Spleen (tissue), 11 donors: ENCODE measurements around the gene OGT. TPM values are rescaled to one million over a fixed set of nuclear protein-coding genes. Genes with fewer than 3 reads are reported as not detected.
"Not testable (repeated sequence)": the region's sequence is repeated elsewhere in the genome, so short reads cannot be mapped to it uniquely, and the experiment has no call there.

Source experiments
- DNase-seq: peaks from one replicate; pipeline ENCODE4 v3.0.0-alpha.2; 2020
- H3K27ac ChIP-seq, 8 donors: fragments of 200-600 bp; sonication (generic) in 7 of 8; 1 replicate in 4 of 8; 2 replicates in 4 of 8; pipeline versions ENCODE4 v1.5.0 to v1.8.0; 2016 to 2021; ENCODE audit warnings: inconsistent platforms in 4 of 8, mild to moderate bottlenecking in 4 of 8, moderate library complexity in 1 of 8
- H3K27me3 ChIP-seq, 7 donors: fragments of 200-600 bp; sonication (generic) in 6 of 7; replicated peaks in 1 of 7; 1 replicate in 4 of 7; 2 replicates in 3 of 7; pipeline versions ENCODE4 v1.5.0 to v1.8.0; 2016 to 2021; ENCODE audit warnings: inconsistent platforms in 3 of 7, mild to moderate bottlenecking in 1 of 7
- H3K36me3 ChIP-seq, 6 donors: fragments of 200-600 bp; sonication (generic) in 5 of 6; 1 replicate in 4 of 6; 2 replicates in 2 of 6; pipeline versions ENCODE4 v1.5.0 to v1.8.0; 2016 to 2021; ENCODE audit warnings: inconsistent platforms in 2 of 6
- H3K4me1 ChIP-seq, 6 donors: fragments of 200-600 bp; sonication (generic) in 5 of 6; 1 replicate in 3 of 6; 2 replicates in 3 of 6; pipeline versions ENCODE4 v1.5.0 to v1.8.0; 2016 to 2021; ENCODE audit warnings: inconsistent platforms in 3 of 6
- H3K4me3 ChIP-seq, 8 donors: fragments of 200-600 bp; sonication (generic) in 7 of 8; 1 replicate in 4 of 8; 2 replicates in 4 of 8; pipeline versions ENCODE4 v1.5.0 to v1.8.0; 2016 to 2021; ENCODE audit warnings: inconsistent platforms in 4 of 8, mild to moderate bottlenecking in 4 of 8, moderate library complexity in 2 of 8
- H3K9me3 ChIP-seq, 8 donors: fragments of 200-600 bp; sonication (generic) in 7 of 8; 1 replicate in 4 of 8; 2 replicates in 4 of 8; pipeline versions ENCODE4 v1.5.0 to v1.8.0; 2016 to 2021; ENCODE audit warnings: inconsistent platforms in 4 of 8
- POLR2A ChIP-seq, 3 donors: fragments of 450-650 bp; IDR thresholded peaks; one replicate each; pipeline ENCODE4 v1.5.1; 2017; ENCODE audit warnings: antibody characterized with exemption in 3 of 3, mild to moderate bottlenecking in 1 of 3
- POLR2AphosphoS5 ChIP-seq, 3 donors: sonication (generic); formaldehyde crosslinking; IDR thresholded peaks; one replicate each; pipeline ENCODE4 v1.5.1; 2017; ENCODE audit warnings: antibody characterized with exemption in 3 of 3
- whole genome bisulfite sequencing, 5 donors: extraction: QIAGEN DNeasy Blood & Tissue Kit in 3 of 5; methylation state at CpG; one replicate each; pipeline versions ENCODE4 v1.1.5 to v1.1.7; 2013 to 2018; 5-methylcytosine and 5-hydroxymethylcytosine counted together
- intact Hi-C: fragments of 100-400 bp; cut with DNase I; formaldehyde crosslinking; loops from one replicate; pipeline ENCODE4 v1.15.0; 2023; ENCODE audit warnings: low total_unique reads
- polyA plus RNA-seq, 3 donors: library from polyadenylated mRNA; stranded (reverse); fragments of 200-250 nt; gene quantifications; one replicate each; pipeline ENCODE4 v1.2.1, GENCODE V29; 2013
- total RNA-seq, 7 donors: library from RNA; depleted of rRNA in 3 of 7; stranded (reverse); fragments of >200 nt in 3 of 7; fragmentation: NEBNext Ultra II Directional in 4 of 7; extraction: Animal tissue kit (Norgen Biotek cat#: 25700) in 4 of 7; gene quantifications; one replicate each; pipeline versions ENCODE4 v1.1.0 to v1.2.1, GENCODE V29; 2016 to 2021
- TF ChIP-seq, protein P1 (sequence below), 11 experiments: fragments of 200-600 bp in 7 of 11; fragments of 450-650 bp in 4 of 11; sonication (generic) in 4 of 11; IDR thresholded peaks in 8 of 11; conservative IDR thresholded peaks in 3 of 11; 1 replicate in 7 of 11; 2 replicates in 4 of 11; pipeline versions ENCODE4 v1.4.0 to v1.8.0; 2016 to 2021; ENCODE audit warnings: antibody characterized with exemption in 11 of 11, inconsistent platforms in 4 of 11, mild to moderate bottlenecking in 1 of 11
- donor health status: healthy with polysubstance abuse.
- donor health status: DM: no; HTN: no; CAD: no; lungs with moderate emphysema.
- donor health status: DM: no; HTN: no; CAD: no.
- donor health status: Bipolar disorder and iron deficiency.
- donor health status: healthy.
- donor health status: DM: no; HTN: no; CAD: no.
- donor health status: DM: yes; HTN: yes; CAD: no.

Gene OGT
- total and polyA plus RNA-seq, 10 donors, result 76.8 to 393 (median 233) TPM

DNA sequence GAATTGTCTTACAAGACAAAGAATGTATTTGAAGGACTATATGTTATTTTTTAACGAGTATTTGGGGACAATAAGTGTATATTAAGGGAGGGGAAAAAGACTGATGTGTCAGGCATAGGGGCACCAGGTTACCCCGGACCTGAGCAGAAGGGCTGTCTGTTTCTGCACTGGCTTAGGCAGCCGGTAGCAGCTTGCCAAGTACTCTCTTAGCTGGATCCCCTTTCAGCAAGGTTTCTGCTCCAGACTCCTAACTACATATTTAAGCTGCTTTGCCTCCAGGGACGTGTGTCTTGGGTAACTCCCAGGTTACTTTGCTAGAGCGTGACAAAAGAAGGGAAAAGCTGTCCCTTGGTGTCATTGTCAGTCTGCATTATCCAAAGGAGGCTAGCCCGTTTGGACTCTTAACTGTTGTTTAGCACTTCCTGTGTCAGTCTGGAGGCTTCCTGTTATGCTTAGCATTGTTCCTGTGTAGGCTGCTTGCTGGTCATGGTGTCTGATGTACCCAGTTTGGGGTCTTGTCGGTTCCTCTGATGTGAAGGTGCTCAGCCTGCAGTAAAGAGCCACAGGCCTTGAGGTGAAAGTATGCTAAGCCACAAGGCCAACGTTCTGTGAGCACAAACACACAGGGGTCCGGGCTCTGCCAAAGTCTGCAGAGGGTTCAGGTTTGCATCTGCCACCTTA is 73.8 kb downstream of the OGT start:
- Histone ChIP-seq H3K27me3 (no peaks in the 10 kb centered on the region), H3K27ac (peak overlapping the region in 5 of 8 donors; percentile 7 to 72 (median 44)), H3K4me3 (no peak overlapping the region), H3K36me3 (peaks cover 0 to 95% (median 20%) of the 10 kb centered on the region in 6 donors), H3K4me1 (peaks cover 5 to 36% (median 21%) of the 10 kb centered on the region in 6 donors), H3K9me3 (peaks cover 0 to 8% (median 0%) of the 10 kb centered on the region in 8 donors)
- 31 to 47% (median 39%) methylated on average over 8 to 9 of the region's 9 CpGs for WGBS, 5 donors
- intact Hi-C loops, result no loop called here
- peak; percentile 56 for DNase-seq
- TF ChIP-seq POLR2AphosphoS5 (IDR thresholded peaks at IDR 0.05), result peak in 1 of 3 donors; percentile 29
- TF ChIP-seq, protein P1, sequence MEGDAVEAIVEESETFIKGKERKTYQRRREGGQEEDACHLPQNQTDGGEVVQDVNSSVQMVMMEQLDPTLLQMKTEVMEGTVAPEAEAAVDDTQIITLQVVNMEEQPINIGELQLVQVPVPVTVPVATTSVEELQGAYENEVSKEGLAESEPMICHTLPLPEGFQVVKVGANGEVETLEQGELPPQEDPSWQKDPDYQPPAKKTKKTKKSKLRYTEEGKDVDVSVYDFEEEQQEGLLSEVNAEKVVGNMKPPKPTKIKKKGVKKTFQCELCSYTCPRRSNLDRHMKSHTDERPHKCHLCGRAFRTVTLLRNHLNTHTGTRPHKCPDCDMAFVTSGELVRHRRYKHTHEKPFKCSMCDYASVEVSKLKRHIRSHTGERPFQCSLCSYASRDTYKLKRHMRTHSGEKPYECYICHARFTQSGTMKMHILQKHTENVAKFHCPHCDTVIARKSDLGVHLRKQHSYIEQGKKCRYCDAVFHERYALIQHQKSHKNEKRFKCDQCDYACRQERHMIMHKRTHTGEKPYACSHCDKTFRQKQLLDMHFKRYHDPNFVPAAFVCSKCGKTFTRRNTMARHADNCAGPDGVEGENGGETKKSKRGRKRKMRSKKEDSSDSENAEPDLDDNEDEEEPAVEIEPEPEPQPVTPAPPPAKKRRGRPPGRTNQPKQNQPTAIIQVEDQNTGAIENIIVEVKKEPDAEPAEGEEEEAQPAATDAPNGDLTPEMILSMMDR (IDR thresholded peaks at IDR 0.05 in 8 of 11, conservative IDR thresholded peaks at IDR 0.05 in 3 of 11), result no peak

DNA sequence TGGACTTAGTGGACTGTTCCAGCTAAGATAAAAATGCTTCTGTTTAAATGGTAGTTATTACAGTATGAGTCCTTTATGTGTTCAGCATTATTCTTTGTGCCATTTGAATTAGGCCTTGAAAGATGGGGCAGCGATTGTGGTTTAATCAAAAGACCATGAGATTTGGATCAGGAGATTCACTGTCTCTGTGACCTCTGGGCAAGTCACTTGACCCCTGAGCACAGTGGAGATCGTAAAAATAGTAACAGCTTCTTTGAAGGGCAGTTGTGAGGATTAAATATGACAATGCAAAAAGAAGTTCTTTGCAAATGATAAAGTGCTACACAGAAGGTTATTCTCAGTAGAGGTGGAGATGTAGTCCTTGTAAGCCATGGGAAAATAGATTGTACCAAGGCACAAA is 74.6 kb downstream of the OGT start:
- TF ChIP-seq, protein P1 (IDR thresholded peaks at IDR 0.05 in 8 of 11, conservative IDR thresholded peaks at IDR 0.05 in 3 of 11), result no peak
- TF ChIP-seq POLR2AphosphoS5 (IDR thresholded peaks at IDR 0.05) (no peak), POLR2A (IDR thresholded peaks at IDR 0.05) (no peak)
- intact Hi-C loops, result no loop called here
- H3K36me3 ChIP-seq, result peaks cover 0 to 95% (median 20%) of the 10 kb centered on the region in 6 donors

DNA sequence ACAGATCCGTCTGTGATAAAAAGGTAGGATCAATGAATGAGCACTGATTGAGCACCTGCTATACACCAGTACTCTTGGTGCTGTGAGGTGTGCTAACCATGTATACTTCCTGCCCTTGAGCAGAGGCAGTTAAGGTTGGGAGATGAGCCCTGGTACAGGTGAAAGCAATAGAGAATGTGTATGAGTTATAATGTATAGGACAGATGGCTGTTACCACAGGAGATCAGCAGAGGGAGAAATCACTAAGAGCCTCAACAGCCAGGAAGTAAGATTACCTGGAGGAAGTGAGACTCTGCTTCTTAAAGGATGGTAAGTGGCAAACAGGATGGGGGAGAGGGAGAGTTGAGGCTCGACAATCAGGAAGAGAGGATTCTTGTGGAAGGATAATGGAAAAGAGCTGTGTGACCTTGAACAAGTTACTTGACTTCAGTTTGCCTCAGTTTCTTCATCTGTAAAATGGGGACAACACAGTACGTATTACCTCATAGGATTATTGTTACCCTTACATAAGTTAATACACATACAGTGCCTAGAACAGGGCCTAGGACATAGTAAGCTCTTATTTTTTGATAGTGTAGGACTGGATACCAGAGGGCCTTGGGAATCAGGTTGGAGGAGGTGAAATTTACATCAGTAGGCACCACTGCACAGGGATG is 76.3 kb downstream of the OGT start:
- H3K27ac ChIP-seq, result peak overlapping the region in 1 of 8 donors; percentile 22
- H3K9me3 ChIP-seq, result no peaks in the 10 kb centered on the region
- H3K4me3 ChIP-seq, result no peak overlapping the region
- H3K4me1 ChIP-seq, result peaks cover 5 to 36% (median 21%) of the 10 kb centered on the region in 6 donors
- TF ChIP-seq, protein P1 (IDR thresholded peaks at IDR 0.05 in 8 of 11, conservative IDR thresholded peaks at IDR 0.05 in 3 of 11), result peak in 1 of 11 experiments; percentile 5
- TF ChIP-seq POLR2AphosphoS5 (IDR thresholded peaks at IDR 0.05), result no peak
- DNase-seq, result no peak
- no peaks in the 10 kb centered on the region for H3K27me3 ChIP-seq
- intact Hi-C loops, result no loop called here
- H3K36me3 ChIP-seq, result peaks cover 0 to 95% (median 18%) of the 10 kb centered on the region in 6 donors
- WGBS, 5 donors, result 74 to 85% (median 76%) methylated on average over 3 of the region's 3 CpGs

More for the DNA sequence above, 74.6 kb downstream of the OGT start:
- Histone ChIP-seq H3K27me3 (no peaks in the 10 kb centered on the region), H3K9me3 (peaks cover 0 to 8% (median 0%) of the 10 kb centered on the region in 8 donors), H3K4me1 (peaks cover 5 to 36% (median 21%) of the 10 kb centered on the region in 6 donors), H3K4me3 (no peak overlapping the region), H3K27ac (peak overlapping the region in 5 of 8 donors; percentile 7 to 72 (median 44))
- DNase-seq, result no peak
- WGBS, 5 donors, result 59 to 85% (median 73%) methylated on average over 2 of the region's 2 CpGs

DNA sequence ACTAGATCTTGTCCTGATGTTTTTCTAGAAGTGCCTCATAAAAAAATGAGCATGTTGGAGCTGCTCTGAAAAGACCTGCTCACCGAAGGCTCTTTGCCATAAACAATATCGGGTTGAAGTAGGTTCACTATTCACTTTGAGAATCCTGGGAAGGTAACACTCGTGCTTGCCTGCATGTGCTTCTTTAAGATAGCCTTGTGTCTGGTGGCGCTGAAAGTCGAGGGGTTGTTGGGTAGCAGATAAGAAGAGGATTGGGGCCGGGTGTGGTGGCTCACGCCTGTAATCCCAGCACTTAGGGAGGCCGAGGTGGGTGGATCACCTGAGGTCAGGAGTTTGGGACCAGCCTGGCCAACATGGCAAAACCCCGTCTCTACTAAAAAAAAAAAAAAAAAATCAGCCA is 78.8 kb downstream of the OGT start:
- H3K9me3 ChIP-seq, H3K27me3 ChIP-seq, intact Hi-C loops, DNase-seq, H3K4me3 ChIP-seq: not testable (repeated sequence)
- WGBS, 5 donors, result 91 to 95% (median 93%) methylated on average over 7 to 9 of the region's 9 CpGs
- peak overlapping the region in 3 of 8 donors; percentile 15 to 33 (median 16) for H3K27ac ChIP-seq
- peaks cover 5 to 34% (median 23%) of the 10 kb centered on the region in 6 donors for H3K4me1 ChIP-seq
- H3K36me3 ChIP-seq, result peaks cover 0 to 82% (median 9%) of the 10 kb centered on the region in 6 donors
